K562 (cell line): Measurements from ENCODE around the gene TXNRD1. TPM values are rescaled to one million over a fixed set of nuclear protein-coding genes. Genes with fewer than 3 reads are reported as not detected.

Source experiments
- AFF4 ChIP-seq: sonication (generic); formaldehyde crosslinking; IDR thresholded peaks from 2 replicates; pipeline ENCODE4 v1.8.0; 2023; ENCODE audit warnings: mild to moderate bottlenecking, missing genetic modification reagents
- BACH1 ChIP-seq: fragments of 200-800 bp; sonication (Bioruptor generic); IDR thresholded peaks from 2 replicates; pipeline ENCODE4 v1.6.1; 2016; ENCODE audit warnings: missing genetic modification characterization, missing compliant biosample characterization
- CREB3L1 ChIP-seq: fragments of 450-650 bp; IDR thresholded peaks from 2 replicates; pipeline ENCODE4 v1.6.1; 2014; ENCODE audit warnings: low read depth, mild to moderate bottlenecking, moderate library complexity, borderline replicate concordance
- GMEB1 ChIP-seq: fragments of 250-450 bp; sonication (Bioruptor Pico); IDR thresholded peaks from 2 replicates; pipeline ENCODE4 v1.4.0; 2020; ENCODE audit warnings: mild to moderate bottlenecking
- KDM5B ChIP-seq: fragments of 200-600 bp; sonication (generic); IDR thresholded peaks from 2 replicates; pipeline ENCODE4 v1.6.1; 2012; ENCODE audit warnings: low read depth, mild to moderate bottlenecking, moderate library complexity, low read length, control low read depth, inconsistent platforms; ENCODE audit not compliant: insufficient replicate concordance
- KLF1 ChIP-seq: fragments of 450-650 bp; IDR thresholded peaks from 2 replicates; pipeline ENCODE4 v1.6.1; 2016; ENCODE audit warnings: missing genetic modification characterization, missing compliant biosample characterization
- LCOR ChIP-seq: sonication (generic); formaldehyde crosslinking; IDR thresholded peaks from 2 replicates; pipeline ENCODE4 v1.8.0; 2022; ENCODE audit warnings: mild to moderate bottlenecking, missing genetic modification reagents
- NFE2 ChIP-seq: IDR thresholded peaks from 2 replicates; pipeline ENCODE4 v1.6.1; 2014; ENCODE audit warnings: antibody characterized with exemption, low read depth
- NKRF ChIP-seq: fragments of 450-650 bp; IDR thresholded peaks from 2 replicates; pipeline ENCODE4 v1.6.1; 2016; ENCODE audit warnings: borderline replicate concordance
- NR1H2 ChIP-seq: sonication (generic); formaldehyde crosslinking; IDR thresholded peaks from 2 replicates; pipeline ENCODE4 v1.4.0; 2020; ENCODE audit warnings: mild to moderate bottlenecking, missing genetic modification reagents
- RAD51 ChIP-seq: fragments of 450-650 bp; IDR thresholded peaks from 2 replicates; pipeline ENCODE4 v1.7.1; 2016; ENCODE audit warnings: low read depth, mild to moderate bottlenecking, borderline replicate concordance
- RB1 ChIP-seq: fragments of 450-650 bp; IDR thresholded peaks from 2 replicates; pipeline ENCODE4 v1.6.1; 2017; ENCODE audit warnings: low read depth, mild to moderate bottlenecking
- TOE1 ChIP-seq, 2 experiments: fragments of 450-650 bp in 1 of 2; sonication (generic) in 1 of 2; formaldehyde crosslinking in 1 of 2; IDR thresholded peaks; 2 replicates each; pipeline versions ENCODE4 v1.7.1 to v1.8.0; 2016 to 2022; ENCODE audit warnings: borderline replicate concordance in 2 of 2, mild to moderate bottlenecking in 2 of 2, antibody characterized with exemption in 1 of 2, inconsistent platforms in 1 of 2, low read depth in 1 of 2, missing genetic modification reagents in 1 of 2, moderate library complexity in 1 of 2
- ZNF764 ChIP-seq: fragments of 250-450 bp; sonication (Bioruptor Pico); IDR thresholded peaks from 2 replicates; pipeline ENCODE4 v1.4.0; 2020; ENCODE audit warnings: low read depth, mild to moderate bottlenecking, moderate library complexity
- polyA plus RNA-seq, 8 experiments: library from polyadenylated mRNA; depleted of rRNA in 4 of 8; stranded (reverse) in 5 of 8; unstranded in 3 of 8; fragments of >200 nt; fragmentation: Nextera tagmentation in 2 of 8; fragmentation: Illumina TruSeq in 1 of 8; extraction: Ambion mirVana in 2 of 8; extraction: Trizol in 1 of 8; gene quantifications; 2 replicates each; pipeline versions ENCODE4 v1.2.1 to v1.2.3, GENCODE V29; 2011 to 2014; ENCODE audit warnings: inconsistent platforms in 1 of 8, missing spikeins in 1 of 8
- total RNA-seq, 7 experiments: library from RNA; depleted of rRNA in 6 of 7; stranded (reverse); fragments of >200 nt in 6 of 7; fragmentation: Illumina TruSeq in 2 of 7; extraction: Trizol in 2 of 7; gene quantifications; 2 replicates each; pipeline versions ENCODE4 v1.2.1 to v1.2.3, GENCODE V29; 2011 to 2021; ENCODE audit warnings: low replicate concordance in 1 of 7

Gene TXNRD1
- total and polyA plus RNA-seq, 9 of the 15 experiments (the other 6 are each of a cell fraction or from before 2014, with no cell fraction given): 107 to 189 (median 146) TPM

GRCh38 chr12:104286516-104287482, 71.2 kb downstream of the TXNRD1 start (continued):
- TF ChIP-seq RB1 (peak; percentile 37; the same call in 1 of the 2 replicates), NFE2 (peak; percentile 99), LCOR (CRISPR knock-in tag) (peak; percentile 86), NR1H2 (0 out of 2 replicates have a peak, but pooled peaks have one; percentile 35), RAD51 (0 out of 2 replicates have a peak, but pooled peaks have one; percentile 29), NKRF (peak; percentile 95), AFF4 (peak; percentile 95), GMEB1 (CRISPR knock-in tag) (peak; percentile 20; the same call in 1 of the 2 replicates), ZNF764 (CRISPR knock-in tag) (no peak), KDM5B (peak; percentile 93), TOE1 (IDR thresholded peaks at IDR 0.05; ENCODE audit: borderline replicate concordance) (peak; percentile 44; the same call in 1 of the 2 replicates), TOE1 (CRISPR knock-in tag; IDR thresholded peaks at IDR 0.05; ENCODE audit: borderline replicate concordance, low read depth) (peak; percentile 30; the same call in 1 of the 2 replicates), CREB3L1 (peak; percentile 77), BACH1 (peak; percentile 82; the same call in 1 of the 2 replicates), KLF1 (peak; percentile 67; the same call in 1 of the 2 replicates)
